Urothelium cell line (cell line): Measurements from ENCODE around the gene B9D2.
"Not testable (repeated sequence)": the region's sequence is repeated elsewhere in the genome, so short reads cannot be mapped to it uniquely, and the experiment has no call there.

Experiments
- DNase-seq: peaks from one replicate; pipeline ENCODE4 v3.0.0; 2011; ENCODE audit warnings: low spot score, mixed read lengths
- FAIRE-seq: peaks from 2 replicates; lab custom pipeline; 2011; peaks lifted over from hg19 to GRCh38; lab: Jason Lieb, UNC

The B9D2 gene, protein sequence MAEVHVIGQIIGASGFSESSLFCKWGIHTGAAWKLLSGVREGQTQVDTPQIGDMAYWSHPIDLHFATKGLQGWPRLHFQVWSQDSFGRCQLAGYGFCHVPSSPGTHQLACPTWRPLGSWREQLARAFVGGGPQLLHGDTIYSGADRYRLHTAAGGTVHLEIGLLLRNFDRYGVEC

DNA sequence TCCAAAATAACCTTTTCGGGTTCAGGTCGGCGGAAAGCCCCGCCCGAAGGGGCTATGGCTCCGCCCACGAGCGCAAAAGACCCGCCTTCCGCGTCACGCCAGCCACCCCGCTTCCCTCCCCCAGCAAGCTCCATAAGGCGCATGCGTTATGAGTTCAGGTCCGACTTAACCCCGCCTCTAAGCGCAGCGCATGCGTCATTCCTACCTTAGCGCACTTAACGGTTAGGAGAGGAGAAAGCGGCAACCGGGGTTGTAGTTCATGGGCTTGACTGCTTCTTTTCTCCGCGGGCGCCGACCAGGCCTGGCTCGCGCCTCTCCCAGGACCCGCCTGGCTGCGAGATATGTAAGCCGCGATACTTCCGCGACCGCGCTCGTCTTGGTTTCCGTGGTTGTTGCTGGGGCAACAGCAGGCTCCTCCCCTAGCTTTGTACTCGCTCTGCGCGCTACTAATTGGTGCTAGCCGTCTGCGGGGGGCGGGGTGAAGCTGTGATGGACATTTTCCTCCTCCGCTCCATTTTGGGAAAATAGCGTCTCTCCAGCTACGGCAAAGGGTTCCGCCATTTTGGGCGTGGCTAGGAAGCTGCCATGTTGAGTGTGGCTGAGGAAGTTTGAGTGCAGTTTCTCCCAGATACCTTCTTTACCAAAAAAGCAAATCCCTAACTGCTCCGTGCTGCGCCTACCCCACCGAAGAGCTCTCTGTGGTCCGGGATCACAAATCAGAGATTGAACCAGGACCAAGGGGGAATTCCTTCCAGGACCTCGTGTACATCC, at the start of gene B9D2:
Gene B9D2, minus strand, starts transcription at position 397 of the 771 bp plus-strand sequence. CDS start 630 bp downstream, outside the sequence.
- peak; percentile 96 for DNase-seq
- peak; percentile 67 for FAIRE-seq

DNA sequence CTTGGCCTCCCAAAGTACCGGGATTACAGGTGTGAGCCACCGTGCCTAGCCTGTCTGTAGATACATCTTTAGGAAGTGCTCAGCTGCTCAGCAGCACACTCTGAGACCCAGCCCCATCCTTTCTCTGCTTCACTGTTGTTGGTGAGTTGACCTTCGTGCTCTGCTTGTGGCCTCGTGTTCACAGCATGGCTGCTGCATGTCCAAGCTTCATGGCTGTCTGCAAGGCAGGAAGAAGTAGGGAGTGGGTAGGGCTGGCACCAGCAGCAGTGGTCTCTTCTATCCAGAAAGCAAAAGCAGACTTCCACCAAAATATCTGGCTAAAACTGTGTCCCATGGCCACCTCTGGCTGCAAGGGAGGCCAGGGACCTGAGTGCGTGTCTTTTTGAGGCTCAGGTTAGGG, 49.0 kb upstream of the B9D2 start:
- DNase-seq: no peak
- FAIRE-seq: no peak

DNA sequence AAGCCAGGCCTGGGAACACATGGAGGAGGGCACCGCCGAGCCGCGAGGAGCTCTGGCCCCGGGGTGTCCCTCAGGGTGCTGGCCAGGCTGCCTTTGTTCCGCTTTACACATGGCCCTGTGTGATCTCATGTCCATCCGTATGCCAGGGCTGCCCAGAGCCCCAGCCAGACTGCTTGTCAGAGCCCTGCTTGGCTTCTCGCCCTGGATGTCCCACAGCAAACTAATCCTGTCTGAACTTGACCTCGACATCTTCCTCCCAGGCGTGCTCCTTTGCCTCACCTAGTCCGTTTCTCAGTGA, 48.0 kb upstream of the B9D2 start:
- FAIRE-seq (no peak), DNase-seq (no peak)

DNA sequence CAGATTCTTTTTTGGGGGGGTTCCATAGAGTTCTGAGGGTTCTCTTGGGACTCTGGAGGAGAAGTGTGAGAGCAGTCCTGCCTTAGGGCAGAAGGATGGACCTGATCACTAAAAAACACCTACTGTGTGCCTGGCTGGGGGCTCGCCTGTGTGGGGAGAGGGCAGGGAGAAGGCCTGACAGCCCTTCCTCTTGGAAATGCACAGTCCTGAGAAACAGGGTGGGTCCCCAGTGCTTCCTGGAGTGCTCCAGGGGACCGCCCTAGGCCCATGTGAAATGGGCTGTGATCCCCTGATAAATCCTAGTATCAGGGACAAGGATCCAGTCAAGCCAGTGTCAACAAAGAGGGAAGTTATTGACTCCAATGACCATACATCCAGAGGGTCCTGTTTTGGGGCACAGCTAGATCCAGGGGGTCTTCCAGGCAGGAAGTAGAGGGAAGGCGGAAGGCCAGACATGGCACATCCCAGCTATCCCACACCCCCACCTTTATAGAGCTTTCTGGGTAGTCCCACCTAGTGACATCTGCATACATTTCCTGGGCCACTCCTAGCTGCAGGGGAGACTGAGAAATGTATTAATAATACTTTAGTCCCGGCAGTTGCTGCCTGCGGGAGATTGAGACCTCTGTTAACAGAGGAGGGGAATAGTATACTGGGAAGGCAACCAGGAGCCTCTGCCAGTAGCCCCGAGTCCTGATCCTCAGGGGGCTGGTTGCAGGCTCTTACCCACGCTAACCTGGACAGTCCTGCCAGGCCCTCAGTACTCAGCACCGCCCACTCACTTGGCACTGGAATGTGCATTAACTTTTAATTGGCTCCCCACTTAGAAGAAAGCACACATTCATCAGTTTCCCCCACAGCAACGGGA, 47.4 kb upstream of the B9D2 start:
- FAIRE-seq (no peak), DNase-seq (no peak)

DNA sequence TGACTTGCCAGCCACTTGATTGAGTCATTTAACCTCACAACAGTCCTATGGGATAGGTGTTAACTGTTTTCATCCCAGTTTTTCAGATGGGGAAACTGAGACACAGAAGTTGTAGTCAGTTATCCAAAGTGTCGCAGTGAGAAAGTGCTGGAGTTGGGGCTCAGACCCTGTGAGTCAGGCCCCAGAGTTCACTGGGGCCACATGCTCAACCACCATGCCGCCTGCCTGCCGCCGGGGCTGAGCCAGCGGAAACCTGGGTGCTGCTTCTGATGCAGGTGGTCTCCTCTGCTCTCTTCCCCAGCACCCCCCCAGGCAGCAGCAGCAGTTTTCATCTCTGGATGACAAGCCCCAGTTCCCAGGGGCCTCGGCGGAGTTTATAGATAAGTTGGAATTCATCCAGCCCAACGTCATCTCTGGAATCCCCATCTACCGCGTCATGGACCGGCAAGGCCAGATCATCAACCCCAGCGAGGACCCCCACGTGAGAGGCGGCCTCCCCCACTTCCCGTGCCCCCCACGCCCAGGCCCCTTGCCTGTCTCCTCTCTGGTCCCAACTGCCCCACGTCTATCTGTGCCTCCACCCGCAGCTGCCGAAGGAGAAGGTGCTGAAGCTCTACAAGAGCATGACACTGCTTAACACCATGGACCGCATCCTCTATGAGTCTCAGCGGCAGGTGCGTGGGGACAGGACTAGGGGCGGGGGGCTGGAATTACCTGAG, 46.5 kb upstream of the B9D2 start:
- DNase-seq (no peak), FAIRE-seq (no peak)

DNA sequence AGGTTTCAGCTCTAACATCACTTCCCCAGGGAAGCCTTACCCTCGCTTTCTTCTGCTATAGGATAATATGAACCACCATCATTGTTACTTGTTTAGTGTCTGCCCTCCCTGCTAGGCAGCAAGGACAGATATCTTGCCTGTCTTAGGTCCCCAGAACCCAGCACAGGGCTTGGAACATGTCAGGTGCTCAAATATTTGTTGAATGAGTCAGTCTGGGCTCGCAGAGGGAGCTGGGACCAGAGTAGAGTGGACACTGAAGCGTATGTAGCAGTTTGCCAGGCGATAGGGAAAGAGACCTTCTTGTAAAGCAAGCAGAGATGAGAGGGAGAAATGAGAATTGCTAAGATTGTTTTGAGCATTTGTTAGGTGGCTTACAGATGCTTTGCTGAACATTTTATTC, 45.3 kb upstream of the B9D2 start:
- DNase-seq (peak; percentile 86), FAIRE-seq (no peak)

DNA sequence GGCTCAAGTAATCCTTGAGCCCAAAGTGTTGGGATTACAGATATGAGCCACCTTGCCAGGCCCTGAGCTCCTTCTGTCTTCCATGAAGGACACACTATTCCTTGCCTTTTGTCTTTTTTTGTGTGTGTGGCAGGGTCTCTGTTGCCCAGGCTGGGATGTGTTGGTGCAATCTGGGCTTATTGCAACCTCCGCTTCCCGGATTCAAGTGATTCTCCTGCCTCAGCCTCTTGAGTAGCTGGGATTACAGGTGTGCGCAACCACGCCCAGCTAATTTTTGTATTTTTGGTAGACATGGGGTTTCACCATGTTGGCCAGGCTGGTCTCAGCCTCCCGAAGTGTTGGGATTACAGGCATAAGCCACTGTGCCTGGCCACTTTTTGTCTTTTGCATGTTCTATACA, 44.9 kb upstream of the B9D2 start:
- not testable (repeated sequence) for FAIRE-seq, DNase-seq

DNA sequence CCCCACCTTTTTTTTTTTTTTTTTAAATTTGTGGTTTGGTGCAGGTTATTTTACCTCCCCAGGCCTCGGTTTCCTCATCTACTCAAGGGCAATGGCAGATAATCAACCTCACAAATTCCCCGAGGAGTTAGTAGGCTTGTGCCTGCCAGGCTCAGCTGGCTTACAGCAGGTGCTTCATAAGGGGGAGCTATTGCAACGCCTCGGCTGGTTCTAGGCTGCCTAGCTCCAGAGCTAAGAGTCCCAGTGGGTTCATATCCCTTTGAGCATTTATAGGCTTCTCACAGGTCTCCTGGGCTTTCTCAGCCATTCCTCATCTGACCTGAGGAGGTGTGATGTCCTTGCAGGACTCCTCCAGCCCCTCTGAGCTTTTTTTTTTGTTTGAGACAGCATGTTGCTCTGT, 44.3 kb upstream of the B9D2 start:
- FAIRE-seq: no peak
- DNase-seq: no peak

DNA sequence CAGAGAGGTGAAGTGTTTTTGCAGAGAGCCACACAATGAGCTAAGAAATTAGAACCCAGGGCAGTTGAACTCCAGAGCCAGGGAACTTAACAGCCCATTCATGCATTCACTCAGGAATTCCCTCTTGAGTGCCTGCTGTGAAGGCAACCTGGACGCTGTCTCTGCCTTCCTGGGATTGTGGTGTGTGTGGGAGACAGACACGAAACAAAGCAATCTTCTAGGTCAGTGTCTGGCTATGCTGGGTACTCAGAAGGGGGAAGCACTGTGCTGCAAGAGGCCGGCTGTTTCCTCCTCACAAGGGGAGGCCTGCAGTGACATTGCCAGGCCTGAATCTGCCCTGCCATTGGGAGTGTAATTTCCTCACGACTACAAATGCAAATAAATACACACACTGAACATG, 43.3 kb upstream of the B9D2 start:
- FAIRE-seq: no peak

DNA sequence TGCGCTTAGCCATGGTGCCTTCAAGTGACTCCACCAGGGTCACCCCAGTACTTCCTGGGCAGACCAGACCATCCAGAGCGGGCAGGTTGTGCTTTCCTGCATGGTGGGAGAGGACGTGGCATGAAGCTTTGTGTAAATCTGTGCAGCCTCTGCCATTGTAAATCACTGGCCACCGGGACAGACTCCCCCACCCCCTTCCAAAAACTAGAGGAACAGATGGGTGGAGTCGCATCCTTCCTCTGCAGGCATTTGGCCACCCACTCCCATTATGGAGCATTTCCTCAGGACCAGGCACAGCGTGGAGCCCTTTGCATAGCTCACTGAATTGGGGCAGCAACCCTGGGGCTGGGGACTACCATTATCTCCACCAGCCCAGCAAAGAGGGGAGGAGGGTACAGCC, 41.8 kb upstream of the B9D2 start:
- DNase-seq: no peak
- no peak for FAIRE-seq

More for the DNA sequence above, 43.3 kb upstream of the B9D2 start:
- no peak for DNase-seq

DNA sequence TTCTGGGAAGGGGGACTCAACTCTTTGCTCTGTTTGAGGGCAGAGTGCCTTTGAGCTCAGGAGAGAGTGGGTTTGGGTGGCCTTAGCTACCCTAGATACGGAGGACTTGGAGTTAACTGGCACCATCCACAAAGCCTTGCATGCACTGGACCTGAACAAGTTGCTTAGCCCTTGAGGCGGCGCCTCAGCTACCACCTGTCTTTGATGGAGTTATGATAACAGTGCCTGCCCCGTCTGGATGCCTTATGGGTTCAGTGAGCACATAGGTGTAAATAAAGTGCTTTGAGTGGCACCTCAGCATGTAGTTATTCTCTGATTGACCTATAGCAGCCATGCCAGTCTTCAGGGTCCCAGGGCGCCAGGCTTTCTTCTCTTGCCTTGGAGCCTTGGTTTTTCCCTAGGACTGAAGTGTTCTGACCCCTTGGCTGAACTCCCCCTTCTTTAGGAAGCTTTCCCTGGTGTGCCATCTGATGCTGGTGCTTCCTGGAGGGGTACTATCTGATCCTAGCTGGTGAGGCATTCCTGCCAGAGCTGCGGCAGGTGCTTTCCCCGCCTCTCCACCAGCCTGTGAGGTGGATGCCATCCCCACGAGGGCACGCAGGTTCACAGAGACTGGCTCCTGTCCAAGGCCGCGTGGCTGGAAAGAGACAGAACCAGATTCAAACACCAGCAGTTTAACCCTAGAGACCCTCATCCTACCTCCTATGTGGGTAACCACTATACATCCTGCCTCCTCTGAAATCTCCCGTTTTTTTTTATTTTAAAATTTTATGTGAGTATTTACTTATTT, 39.4 kb upstream of the B9D2 start:
- no peak for FAIRE-seq
- no peak for DNase-seq

DNA sequence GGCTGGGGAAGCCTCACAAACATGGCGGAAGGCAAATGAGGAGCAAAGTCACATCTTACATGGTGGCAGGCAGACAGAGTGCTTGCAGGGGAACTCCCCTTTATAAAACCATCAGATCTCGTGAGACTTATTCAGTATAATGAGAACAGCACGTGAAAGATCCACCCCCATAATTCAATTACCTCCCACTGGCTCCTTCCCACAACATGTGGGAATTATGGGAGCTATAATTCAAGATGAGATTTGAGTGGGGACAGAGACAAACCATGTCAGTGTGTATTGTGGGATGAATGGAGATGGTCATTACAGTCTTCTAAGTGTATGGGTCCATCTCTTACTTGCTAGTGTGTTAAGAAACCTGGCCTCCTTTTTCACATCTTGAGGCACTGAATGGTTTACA, 38.1 kb upstream of the B9D2 start:
- DNase-seq (no peak), FAIRE-seq (no peak)

DNA sequence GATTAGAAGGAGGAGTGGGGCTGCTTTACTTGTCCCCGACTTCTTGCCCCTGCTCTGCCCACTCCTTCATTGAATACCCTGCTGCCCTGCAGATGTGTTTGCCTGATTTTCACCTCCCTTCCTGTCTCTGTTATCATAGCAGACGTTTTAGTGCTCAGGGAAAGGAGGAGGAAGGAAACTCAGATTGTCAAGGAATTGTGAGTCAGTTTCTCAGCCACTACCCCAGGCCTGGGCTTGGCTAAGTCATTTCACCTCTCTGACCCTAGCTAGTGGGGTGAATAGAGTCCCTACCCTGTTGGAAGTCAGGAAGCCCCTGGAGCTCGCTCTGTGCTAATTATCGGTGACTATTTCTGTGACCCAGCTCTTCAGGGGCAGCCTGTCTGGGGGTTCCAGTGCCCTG, 37.5 kb upstream of the B9D2 start:
- no peak for DNase-seq
- no peak for FAIRE-seq

DNA sequence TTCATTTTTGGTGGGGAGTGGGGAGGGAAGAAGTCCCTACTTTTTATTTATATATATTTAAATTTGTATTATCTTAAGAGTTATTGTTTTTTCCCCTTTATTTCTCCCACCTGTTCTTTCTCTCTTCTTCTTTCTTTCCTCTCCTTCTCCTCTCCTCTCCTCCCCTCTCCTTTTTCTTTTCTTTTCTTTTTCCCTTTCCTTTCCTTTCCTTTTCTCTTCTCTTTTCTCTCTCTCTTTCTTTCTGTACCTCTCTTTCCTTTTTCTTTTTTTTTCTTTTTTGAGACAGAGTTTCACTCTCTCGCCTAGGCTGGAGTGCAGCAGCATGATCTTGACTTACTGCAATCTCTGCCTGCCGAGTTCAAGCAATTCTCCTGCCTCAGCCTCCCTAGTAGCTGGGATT, 35.6 kb upstream of the B9D2 start:
- FAIRE-seq: no peak
- no peak for DNase-seq

DNA sequence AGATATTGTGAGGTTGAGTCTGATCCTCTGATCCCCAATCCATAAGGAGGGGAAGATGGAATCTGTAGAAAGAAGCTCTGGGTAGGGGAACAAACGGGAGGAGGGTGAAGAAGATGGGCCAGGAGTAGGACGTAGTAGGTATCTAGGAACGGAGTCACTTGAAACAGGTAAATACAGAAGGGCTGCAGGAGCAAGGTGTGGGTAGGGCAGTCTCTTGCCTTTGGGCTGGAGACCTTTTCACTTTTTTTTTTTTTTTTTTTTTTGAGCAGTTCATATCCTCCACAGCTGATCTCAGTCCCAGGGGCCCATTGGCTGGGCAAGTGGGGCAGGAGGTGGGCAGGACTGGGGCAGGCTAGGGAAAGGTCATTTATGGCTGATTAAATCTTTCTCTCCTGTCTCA, 35.1 kb upstream of the B9D2 start:
- no peak for FAIRE-seq

DNA sequence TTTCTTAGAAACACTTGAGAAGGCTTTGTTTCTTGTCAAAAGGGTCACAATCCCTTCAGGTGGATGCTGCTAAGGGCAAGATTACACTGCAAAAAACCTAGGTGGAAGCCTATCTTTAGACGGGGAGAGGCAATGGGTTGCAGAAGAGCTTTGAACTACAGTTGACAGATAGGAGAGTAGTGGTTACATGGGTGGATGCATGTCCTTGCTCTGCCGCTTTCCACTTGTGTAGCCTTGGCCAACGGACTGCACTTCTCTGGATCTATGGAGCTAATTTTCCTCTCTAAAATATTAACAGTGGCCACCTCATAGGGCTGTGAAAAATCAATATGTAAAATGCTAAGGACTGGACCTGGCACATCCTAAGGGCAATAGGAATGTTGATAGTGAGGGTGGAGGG, 34.6 kb upstream of the B9D2 start:
- DNase-seq (no peak), FAIRE-seq (no peak)

More for the DNA sequence above, 35.1 kb upstream of the B9D2 start:
- no peak for DNase-seq

DNA sequence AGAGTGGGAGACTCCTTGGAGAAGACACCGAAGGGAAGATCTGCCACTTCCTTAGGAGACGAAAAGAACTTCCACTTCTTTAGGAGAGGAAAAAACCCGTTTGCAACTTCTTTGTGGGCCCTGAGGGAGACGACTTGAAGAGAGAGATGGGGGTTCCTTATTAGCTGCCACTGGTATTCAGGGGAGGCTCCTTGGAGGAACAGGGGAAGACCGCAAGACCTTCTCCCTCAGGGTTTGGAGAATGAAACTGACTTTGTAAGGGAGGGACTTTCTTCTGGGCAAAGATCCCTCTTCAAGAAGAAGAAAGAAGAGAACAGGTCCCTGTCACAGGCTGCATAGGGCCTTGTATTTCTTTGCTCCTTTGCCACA, 34.1 kb upstream of the B9D2 start:
- FAIRE-seq (no peak), DNase-seq (no peak)

DNA sequence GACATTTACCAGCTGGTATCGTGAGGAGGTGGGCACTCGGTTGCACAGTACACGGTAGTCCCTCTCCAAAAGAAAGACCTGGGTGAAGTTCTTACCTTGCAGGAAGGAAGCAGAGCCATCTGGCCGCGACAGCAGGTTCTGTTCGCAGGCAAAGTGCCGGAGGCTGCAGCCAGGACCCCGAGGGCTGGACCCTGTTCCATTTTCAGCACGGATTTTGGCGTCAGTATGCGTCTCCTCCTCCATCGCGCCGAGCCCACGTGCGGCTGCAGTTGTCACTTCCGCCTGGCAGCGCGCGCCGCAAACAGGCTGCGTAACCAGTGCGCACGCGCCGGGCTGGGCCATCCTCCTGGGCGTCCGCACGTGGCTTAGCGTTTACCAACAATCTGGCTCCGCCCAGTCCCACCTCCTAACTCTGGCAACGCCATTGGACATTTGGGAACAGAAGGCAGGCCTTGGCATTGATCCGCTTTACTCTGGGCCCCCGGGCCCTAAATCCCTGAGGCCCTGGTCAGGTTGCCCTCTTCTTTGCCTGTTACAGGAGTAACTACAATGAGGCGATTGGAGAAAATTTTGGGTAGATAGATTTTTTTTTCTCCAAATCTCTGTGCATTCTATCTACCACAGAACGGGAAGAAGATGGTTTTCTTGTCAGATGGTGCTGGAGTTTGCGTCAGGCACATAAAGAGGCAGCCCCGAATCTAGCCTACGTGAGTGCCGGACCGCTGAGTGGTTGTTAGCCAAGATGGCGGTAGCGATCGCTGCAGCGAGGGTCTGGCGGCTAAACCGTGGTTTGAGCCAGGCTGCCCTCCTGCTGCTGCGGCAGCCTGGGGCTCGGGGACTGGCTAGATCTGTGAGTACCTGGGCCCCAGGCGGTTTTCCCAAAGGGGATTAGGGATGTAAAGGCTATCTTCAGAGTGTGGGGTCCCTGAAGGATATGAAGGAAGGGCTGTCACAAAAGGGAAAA, 33.4 kb upstream of the B9D2 start, which contains the start of the genes BCKDHA and EXOSC5:
Gene BCKDHA, plus strand, starts transcription at position 733 of the 964 bp plus-strand sequence. Its CDS starts 10 bp downstream, at position 743.
Gene EXOSC5, minus strand, starts transcription at position 274 of the 964 bp plus-strand sequence. Its CDS starts 31 bp downstream, at position 243.
- DNase-seq (peak; percentile 99), FAIRE-seq (peak; percentile 79)

DNA sequence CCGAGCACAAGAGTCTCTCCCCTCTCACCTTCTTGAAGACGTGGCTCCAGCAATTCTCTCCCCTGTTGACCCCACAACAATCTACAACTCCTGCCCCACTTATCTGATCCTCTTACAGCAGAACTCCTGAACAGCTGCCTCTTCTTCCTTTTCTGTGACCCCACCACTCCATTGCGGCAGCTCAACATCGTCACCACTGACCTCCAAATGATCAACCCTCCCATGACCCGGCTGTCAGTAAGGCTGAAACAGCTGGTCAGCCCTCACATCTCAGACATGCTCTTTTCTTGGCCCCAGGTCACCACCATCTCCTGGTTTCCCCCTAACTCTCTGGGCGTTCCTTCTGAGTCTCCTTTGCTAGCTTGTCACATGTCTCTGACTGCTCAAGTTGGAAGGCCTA, 31.4 kb upstream of the B9D2 start:
- DNase-seq: no peak
- FAIRE-seq: no peak
